Smooth muscle cell (in vitro differentiated cells): ENCODE results near the gene LEMD1. TPM values are rescaled to one million over a fixed set of nuclear protein-coding genes. Genes with fewer than 3 reads are reported as not detected.

Experiments used
- DNase-seq: peaks from one replicate; lab custom pipeline; 2025; ENCODE audit not compliant: unreplicated experiment; lab: John Stamatoyannopoulos, UW
- H2AFZ ChIP-seq: fragments of 200-600 bp; sonication (generic); 2 replicates; pipeline ENCODE4 v1.6.0; 2016; ENCODE audit warnings: antibody characterized with exemption, low read depth, mild to moderate bottlenecking
- H3F3A ChIP-seq: fragments of 200-600 bp; sonication (generic); 2 replicates; pipeline ENCODE4 v1.6.0; 2017; ENCODE audit warnings: antibody characterized with exemption, low read depth
- H3K27ac ChIP-seq: fragments of 200-600 bp; sonication (generic); 2 replicates; pipeline ENCODE4 v1.5.1; 2016; ENCODE audit warnings: low read depth, mild to moderate bottlenecking
- H3K27me3 ChIP-seq: fragments of 200-600 bp; sonication (generic); 2 replicates; pipeline ENCODE4 v1.6.1; 2016; ENCODE audit warnings: low read depth, mild to moderate bottlenecking
- H3K36me3 ChIP-seq: fragments of 200-600 bp; sonication (generic); 2 replicates; pipeline ENCODE4 v1.5.1; 2016; ENCODE audit warnings: low read depth
- H3K4me1 ChIP-seq: fragments of 200-600 bp; sonication (generic); 2 replicates; pipeline ENCODE4 v1.5.1; 2016; ENCODE audit warnings: low read depth
- H3K4me2 ChIP-seq: fragments of 200-600 bp; sonication (generic); 2 replicates; pipeline ENCODE4 v1.6.0; 2016; ENCODE audit warnings: mild to moderate bottlenecking
- H3K4me3 ChIP-seq: fragments of 200-600 bp; sonication (generic); 2 replicates; pipeline ENCODE4 v1.5.1; 2016; ENCODE audit warnings: mild to moderate bottlenecking
- H3K79me2 ChIP-seq: fragments of 200-600 bp; sonication (generic); 2 replicates; pipeline ENCODE4 v1.6.0; 2016; ENCODE audit warnings: low read depth, mild to moderate bottlenecking
- H3K9ac ChIP-seq: fragments of 200-600 bp; sonication (generic); 2 replicates; pipeline ENCODE4 v1.6.0; 2016; ENCODE audit warnings: low read depth
- H3K9me3 ChIP-seq: fragments of 200-600 bp; sonication (generic); replicated peaks from 2 replicates; pipeline ENCODE4 v1.5.1; 2016; ENCODE audit warnings: low read depth
- H4K20me1 ChIP-seq: fragments of 200-600 bp; sonication (generic); 2 replicates; pipeline ENCODE4 v1.6.0; 2016; ENCODE audit warnings: low read depth
- CTCF ChIP-seq: fragments of 200-600 bp; sonication (generic); IDR thresholded peaks from 2 replicates; pipeline ENCODE4 v1.5.1; 2017; ENCODE audit warnings: borderline replicate concordance, mild to moderate bottlenecking, antibody characterized with exemption; ENCODE audit not compliant: insufficient read depth, poor library complexity, severe bottlenecking
- WGBS: methylation state at CpG from one replicate; pipeline ENCODE4 v1.1.7; 2016; ENCODE audit warnings: low lambda C conversion rate; 5-methylcytosine and 5-hydroxymethylcytosine counted together
- polyA plus RNA-seq: library from polyadenylated mRNA; unstranded; fragments of >200 nt; fragmentation: Nextera tagmentation; extraction: Ambion mirVana; gene quantifications from 2 replicates; pipeline ENCODE4 v1.2.1, GENCODE V29; 2016
- total RNA-seq: library from RNA; depleted of rRNA; stranded (reverse); fragments of >200 nt; gene quantifications from 2 replicates; pipeline ENCODE4 v1.2.3, GENCODE V29; 2014

LEMD1 gene
- total and polyA plus RNA-seq, 2 experiments from 2014 or later = 5.8 to 8.0 TPM

GRCh38 chr1:205374210-205375078 lies 47.4 kb downstream of the LEMD1 start:
- DNase-seq = no peak
- TF ChIP-seq CTCF = no peak
- no peak overlapping the region for H2AFZ ChIP-seq
- peak overlapping the region; percentile 79 for H3K4me2 ChIP-seq
- H3K79me2 ChIP-seq = no peaks in the 10 kb centered on the region
- WGBS = 19% methylated on average over 10 of the region's 10 CpGs
- H4K20me1 ChIP-seq = no peaks in the 10 kb centered on the region
- H3F3A ChIP-seq = peaks cover 37% of the 10 kb centered on the region
- H3K36me3 ChIP-seq = no peaks in the 10 kb centered on the region
- no peaks in the 10 kb centered on the region for H3K27me3 ChIP-seq
- peak overlapping the region; percentile 19 for H3K9ac ChIP-seq
- peaks cover 42% of the 10 kb centered on the region for H3K4me1 ChIP-seq
- no peak overlapping the region for H3K4me3 ChIP-seq
- peak overlapping the region; percentile 83 for H3K27ac ChIP-seq
- no peaks in the 10 kb centered on the region for H3K9me3 ChIP-seq

GRCh38 chr1:205373798-205374175 lies 48.1 kb downstream of the LEMD1 start:
- H3K27ac ChIP-seq = peak overlapping the region; percentile 83
- WGBS = 26% methylated on average over 2 of the region's 2 CpGs
- peak overlapping the region; percentile 79 for H3K4me2 ChIP-seq

DNA sequence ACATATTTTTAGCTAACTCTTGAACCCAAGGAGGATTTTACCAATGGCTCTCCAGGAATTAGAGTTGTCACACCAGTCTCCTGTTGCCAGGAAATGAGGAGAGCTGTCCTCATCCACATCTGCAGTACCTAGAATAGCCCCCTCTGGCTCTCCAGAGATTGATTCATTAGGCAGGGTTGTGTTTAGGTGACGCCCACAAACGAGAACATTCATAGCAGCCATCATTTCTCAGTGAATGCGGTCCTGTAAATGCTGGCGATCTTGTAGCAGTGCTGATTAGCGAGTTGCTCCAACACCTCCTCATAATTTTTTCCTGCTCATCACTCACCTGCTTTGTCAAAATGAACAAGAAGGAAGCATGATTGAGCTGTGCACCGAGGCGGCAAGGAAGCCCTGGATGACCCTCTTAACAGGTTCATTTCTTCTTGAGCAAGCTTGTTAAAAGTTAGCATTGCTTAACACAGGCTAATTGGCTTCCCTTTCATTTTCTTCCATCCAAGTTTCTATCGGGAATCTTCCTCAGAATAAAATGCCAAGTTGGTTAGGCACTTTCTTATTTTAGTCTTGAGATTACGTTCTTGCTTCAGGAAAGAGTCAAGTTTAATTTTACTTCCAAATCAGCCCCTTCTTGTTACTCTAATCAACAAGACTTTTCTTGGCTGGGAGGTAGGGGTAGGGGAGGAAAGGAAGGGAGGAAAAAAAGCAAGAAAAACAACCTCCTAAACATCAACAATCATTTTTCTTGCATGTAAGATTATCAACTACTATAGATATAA lies 48.6 kb downstream of the LEMD1 start:
- Histone ChIP-seq H4K20me1 (no peaks in the 10 kb centered on the region), H2AFZ (peak overlapping the region; percentile 24), H3K27ac (peak overlapping the region; percentile 83), H3K9me3 (no peaks in the 10 kb centered on the region), H3F3A (peaks cover 37% of the 10 kb centered on the region), H3K27me3 (no peaks in the 10 kb centered on the region), H3K36me3 (no peaks in the 10 kb centered on the region), H3K9ac (no peak overlapping the region), H3K79me2 (no peaks in the 10 kb centered on the region), H3K4me2 (peak overlapping the region; percentile 79), H3K4me1 (peaks cover 42% of the 10 kb centered on the region), H3K4me3 (peak overlapping the region; percentile 1)
- TF ChIP-seq CTCF = no peak
- DNase-seq = no peak
- 27% methylated on average over 9 of the region's 9 CpGs for WGBS

More at GRCh38 chr1:205373798-205374175, 48.1 kb downstream of the LEMD1 start:
- H4K20me1 ChIP-seq = no peaks in the 10 kb centered on the region
- no peak for TF ChIP-seq CTCF
- no peaks in the 10 kb centered on the region for H3K27me3 ChIP-seq
- H3K9me3 ChIP-seq = no peaks in the 10 kb centered on the region
- no peak overlapping the region for H2AFZ ChIP-seq
- no peaks in the 10 kb centered on the region for H3K36me3 ChIP-seq
- H3K4me3 ChIP-seq = no peak overlapping the region
- H3K79me2 ChIP-seq = no peaks in the 10 kb centered on the region
- no peak overlapping the region for H3K9ac ChIP-seq
- H3F3A ChIP-seq = peaks cover 37% of the 10 kb centered on the region
- no peak for DNase-seq
- peaks cover 42% of the 10 kb centered on the region for H3K4me1 ChIP-seq
